Fibroblast of villous mesenchyme (primary cell): ENCODE results near the gene USP11. TPM values are rescaled to one million over a fixed set of nuclear protein-coding genes. Genes with fewer than 3 reads are reported as not detected.

ENCODE experiments used
- DNase-seq: peaks from one replicate; pipeline ENCODE4 v3.0.0-alpha.2; 2010; ENCODE audit warnings: low read depth
- H3K4me3 ChIP-seq: 2 replicates; pipeline ENCODE4 v1.5.1; 2011; ENCODE audit warnings: low read depth, mild to moderate bottlenecking, low read length
- total RNA-seq: library from RNA; depleted of rRNA; stranded (reverse); fragments of >200 nt; gene quantifications from 2 replicates; pipeline ENCODE4 v1.2.3, GENCODE V29; 2012
- TF ChIP-seq, protein P1 (sequence below): IDR thresholded peaks from 2 replicates; pipeline ENCODE4 v1.5.1; 2012; ENCODE audit warnings: low read depth, mild to moderate bottlenecking, low read length; ENCODE audit not compliant: insufficient read depth

Gene USP11
- total RNA-seq, 1 donor, result 48.4 TPM

DNA sequence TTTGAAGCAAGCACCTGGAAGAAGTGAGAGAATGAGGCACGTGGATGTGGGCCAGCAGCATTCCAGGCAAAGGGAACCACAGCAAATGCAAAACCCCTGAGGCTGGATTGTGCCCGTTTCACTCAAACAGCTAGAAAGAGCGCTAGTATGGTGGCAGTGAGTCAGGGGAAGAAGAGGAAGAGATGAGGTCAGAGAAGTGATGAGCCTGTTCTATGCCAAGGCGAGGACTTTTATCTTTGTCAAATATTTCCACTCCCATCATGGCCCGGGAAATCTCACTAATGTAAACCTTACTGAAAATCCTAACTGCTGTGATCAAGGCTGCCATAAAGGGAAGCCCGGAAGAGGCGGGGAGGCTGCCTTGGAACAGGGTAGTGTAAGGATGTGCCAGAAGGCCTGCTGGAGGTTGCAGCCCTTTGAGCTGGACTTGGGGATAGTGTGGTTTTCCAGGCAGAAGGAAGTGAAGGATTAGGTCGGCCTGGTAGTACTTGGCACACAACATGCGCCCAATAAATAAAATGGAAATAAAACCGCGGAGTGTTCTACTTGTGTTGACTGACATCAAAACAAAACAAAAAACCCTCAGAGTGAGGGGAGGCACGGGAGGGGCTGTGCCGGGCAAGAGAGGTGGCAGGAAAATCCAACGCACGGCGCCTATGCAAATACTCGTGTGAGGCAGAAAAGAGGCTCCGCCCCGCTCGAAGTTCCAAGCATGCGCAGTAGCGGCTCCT lies 15.5 kb upstream of the USP11 start:
- TF ChIP-seq, protein P1, sequence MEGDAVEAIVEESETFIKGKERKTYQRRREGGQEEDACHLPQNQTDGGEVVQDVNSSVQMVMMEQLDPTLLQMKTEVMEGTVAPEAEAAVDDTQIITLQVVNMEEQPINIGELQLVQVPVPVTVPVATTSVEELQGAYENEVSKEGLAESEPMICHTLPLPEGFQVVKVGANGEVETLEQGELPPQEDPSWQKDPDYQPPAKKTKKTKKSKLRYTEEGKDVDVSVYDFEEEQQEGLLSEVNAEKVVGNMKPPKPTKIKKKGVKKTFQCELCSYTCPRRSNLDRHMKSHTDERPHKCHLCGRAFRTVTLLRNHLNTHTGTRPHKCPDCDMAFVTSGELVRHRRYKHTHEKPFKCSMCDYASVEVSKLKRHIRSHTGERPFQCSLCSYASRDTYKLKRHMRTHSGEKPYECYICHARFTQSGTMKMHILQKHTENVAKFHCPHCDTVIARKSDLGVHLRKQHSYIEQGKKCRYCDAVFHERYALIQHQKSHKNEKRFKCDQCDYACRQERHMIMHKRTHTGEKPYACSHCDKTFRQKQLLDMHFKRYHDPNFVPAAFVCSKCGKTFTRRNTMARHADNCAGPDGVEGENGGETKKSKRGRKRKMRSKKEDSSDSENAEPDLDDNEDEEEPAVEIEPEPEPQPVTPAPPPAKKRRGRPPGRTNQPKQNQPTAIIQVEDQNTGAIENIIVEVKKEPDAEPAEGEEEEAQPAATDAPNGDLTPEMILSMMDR, result no peak
- peak overlapping the region; percentile 38 for H3K4me3 ChIP-seq
- peak; percentile 81 for DNase-seq

DNA sequence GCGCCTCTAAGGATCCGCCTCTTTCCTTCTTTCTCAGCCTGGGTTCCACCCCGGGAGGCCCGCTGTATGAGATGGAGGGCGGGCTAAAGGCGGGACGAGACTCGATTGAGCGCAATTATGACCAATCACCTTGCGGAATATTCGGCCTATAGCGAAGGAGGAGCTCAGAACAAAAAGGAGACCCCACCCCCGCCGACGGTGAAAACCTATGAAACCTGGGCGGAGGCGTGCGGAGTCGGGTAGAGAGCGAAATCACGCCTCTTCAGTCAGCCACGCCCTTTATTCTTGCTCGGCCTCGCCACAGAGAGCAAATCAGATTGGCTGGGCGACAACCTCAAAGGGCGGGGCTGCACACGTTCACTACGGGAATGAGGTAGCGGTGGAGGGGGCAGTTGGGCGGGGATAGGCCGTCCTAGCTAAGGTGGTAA lies 14.9 kb upstream of the USP11 start:
- H3K4me3 ChIP-seq, result peak overlapping the region; percentile 79
- TF ChIP-seq, protein P1, result no peak
- peak; percentile 99 for DNase-seq

DNA sequence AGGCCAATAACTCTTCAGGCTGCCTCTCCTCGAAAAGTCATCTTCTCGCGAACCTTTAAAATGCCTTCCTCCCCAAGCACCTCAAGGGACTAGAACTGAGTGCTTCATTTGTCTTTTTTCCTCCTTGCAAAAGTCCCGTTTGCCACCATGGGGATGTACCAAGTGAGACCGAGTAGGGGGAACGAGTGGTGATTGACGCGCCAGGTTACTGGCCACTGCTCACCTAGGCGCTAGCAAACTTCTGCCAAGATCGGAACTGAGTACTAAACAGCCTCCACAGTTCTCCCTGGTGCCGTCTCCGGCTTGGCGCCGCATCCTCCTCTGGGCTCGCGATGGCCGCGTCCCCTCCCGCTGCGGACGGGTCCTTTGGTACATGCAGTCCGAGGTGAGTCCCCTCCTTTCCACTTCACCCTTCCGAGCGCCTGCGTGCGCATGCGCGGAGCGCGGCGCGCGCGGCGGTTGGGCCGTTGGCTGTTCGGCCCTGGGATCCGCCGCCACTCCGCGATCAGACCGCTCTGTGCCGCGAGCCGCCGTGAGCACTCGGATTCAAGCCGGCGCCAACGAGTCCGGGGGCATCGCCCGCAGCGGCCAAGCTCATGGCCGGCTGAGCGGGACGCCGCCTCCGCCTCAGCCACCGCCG lies 14.4 kb upstream of the USP11 start, which contains the start of gene CDK16:
Gene CDK16 (plus strand): TSS at position 402 of the 640 bp plus-strand sequence. CDS start 4,877 bp downstream, outside the sequence.
- H3K4me3 ChIP-seq, result peak within 1 kb of the TSS; percentile 79
- peak; percentile 84 for DNase-seq
- TF ChIP-seq, protein P1, result no peak

DNA sequence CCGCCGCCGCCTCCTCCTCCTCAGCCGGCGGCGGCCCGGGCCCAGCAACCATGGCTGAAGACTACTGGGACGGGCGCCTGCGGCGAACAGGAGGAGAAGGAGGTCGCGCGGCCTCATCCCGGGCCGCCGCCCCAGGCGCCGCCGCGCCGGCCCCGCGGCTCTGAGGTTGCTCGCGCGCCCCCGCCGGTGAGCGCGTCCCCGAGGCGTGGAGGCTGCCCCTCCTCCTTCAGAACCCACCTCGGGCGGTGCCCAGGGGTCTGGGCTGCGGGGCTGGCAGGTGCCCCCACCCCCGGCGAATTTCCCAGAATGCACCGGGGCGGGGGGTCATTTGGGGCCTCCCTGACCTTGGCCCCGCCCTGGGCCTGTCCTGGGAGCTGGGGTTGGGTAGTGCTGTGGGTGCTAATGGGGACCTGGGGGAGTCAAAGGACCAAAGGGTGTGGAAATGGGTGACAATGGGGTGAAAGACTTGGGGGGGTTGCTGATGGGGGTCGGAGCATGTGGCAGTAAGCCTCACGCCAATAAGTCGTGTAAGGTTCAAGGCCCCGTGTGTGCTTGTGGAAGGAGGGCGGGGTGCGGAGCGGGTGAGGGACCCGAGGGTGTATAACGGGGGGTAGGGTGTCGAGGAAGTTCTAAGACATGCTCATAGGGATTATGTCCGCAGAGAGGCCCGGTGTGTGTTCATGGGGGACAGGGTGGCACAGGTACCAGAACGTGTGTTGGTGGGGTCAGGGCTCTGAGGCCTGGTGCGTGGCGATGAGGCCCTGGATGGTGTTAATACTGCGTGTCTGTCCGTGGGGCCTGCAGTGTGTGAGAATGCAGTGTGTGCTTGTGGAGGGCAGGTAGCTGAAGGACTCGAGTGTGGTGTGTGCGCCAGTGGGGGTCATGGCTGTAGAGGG lies 13.6 kb upstream of the USP11 start:
- TF ChIP-seq, protein P1, result no peak
- DNase-seq, result no peak
- H3K4me3 ChIP-seq, result peak overlapping the region; percentile 79

DNA sequence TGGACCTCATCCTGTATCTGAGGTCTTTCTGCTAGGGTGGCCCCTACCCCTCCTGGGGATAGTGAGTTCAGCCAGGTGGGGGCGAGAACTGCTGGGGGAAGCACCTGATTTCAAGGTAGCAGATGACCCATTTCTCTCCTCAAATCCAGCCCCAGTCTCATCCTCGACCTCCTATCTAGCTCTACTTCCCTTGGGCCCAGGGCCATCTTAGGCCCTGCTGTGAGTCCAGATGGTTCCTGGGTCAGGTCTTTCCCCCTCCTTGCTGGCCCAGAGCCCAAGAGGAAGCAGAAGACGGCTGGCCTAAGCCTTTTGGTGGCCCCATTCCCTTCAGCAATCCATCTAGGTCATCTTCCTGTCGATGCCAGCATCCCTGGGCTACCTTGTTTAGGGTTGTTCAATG lies 11.1 kb upstream of the USP11 start:
- TF ChIP-seq, protein P1, result no peak
- no peak overlapping the region for H3K4me3 ChIP-seq
- DNase-seq, result no peak

DNA sequence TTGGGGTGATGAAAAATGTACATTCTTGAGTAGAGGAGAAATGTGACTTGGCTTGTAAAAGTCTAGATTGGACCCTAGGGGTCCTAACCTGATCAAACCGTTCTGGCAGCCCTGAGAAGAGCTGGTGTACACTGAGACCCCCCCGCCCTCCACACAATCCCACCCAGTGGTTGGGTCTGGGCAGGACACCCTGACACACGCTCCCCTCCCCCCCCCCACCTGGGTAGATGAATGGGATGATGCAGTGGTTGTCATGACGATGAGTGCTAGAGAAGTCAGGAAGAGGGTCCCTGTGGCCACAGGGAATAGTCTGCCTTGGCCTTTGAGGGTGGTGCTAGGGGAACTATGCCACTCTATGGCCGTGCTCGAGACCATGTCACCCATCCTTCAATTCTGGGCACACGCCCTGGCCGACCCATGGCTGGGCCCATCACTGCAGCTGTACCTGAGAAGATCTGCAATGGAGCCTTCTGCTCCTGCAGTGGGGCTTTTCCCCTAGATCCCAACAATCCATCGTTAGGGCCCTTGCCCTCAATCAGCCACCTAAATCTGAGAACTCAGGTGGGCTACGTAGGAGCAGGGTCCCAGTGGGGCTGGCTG lies 10.0 kb upstream of the USP11 start:
- H3K4me3 ChIP-seq, result no peak overlapping the region
- no peak for DNase-seq
- TF ChIP-seq, protein P1, result no peak
